Duodenal mucosa (tissue), 2 donors: ENCODE data around the gene RBMX.
A peak's percentile ranks its signal among the peaks of the same experiment; 100 is the strongest.
"Not testable (repeated sequence)": the region's sequence is repeated elsewhere in the genome, so short reads cannot be mapped to it uniquely, and the experiment has no call there.

Experiments used
- H3K27ac ChIP-seq: one replicate; pipeline ENCODE4 v1.7.0; 2013; ENCODE audit warnings: low read depth, low read length
- H3K27me3 ChIP-seq, 2 donors: one replicate each; pipeline ENCODE4 v1.7.0; 2013; ENCODE audit warnings: low read length in 2 of 2, control low read depth in 1 of 2; ENCODE audit not compliant: insufficient read depth in 2 of 2, control insufficient read depth in 1 of 2
- H3K36me3 ChIP-seq, 2 donors: one replicate each; pipeline ENCODE4 v1.7.0; 2013; ENCODE audit warnings: low read length in 2 of 2, control low read depth in 1 of 2; ENCODE audit not compliant: insufficient read depth in 2 of 2, control insufficient read depth in 1 of 2
- H3K4me1 ChIP-seq, 2 donors: one replicate each; pipeline ENCODE4 v1.7.0; 2013; ENCODE audit warnings: low read length in 2 of 2, control low read depth in 1 of 2; ENCODE audit not compliant: insufficient read depth in 2 of 2, control insufficient read depth in 1 of 2
- H3K4me3 ChIP-seq, 2 donors: one replicate each; pipeline ENCODE4 v1.7.0; 2013; ENCODE audit warnings: low read length in 2 of 2, low read depth in 1 of 2
- H3K9ac ChIP-seq, 2 donors: one replicate each; pipeline ENCODE4 v1.7.0; 2013; ENCODE audit warnings: low read length in 2 of 2, low read depth in 1 of 2
- H3K9me3 ChIP-seq, 2 donors: one replicate each; pipeline ENCODE4 v1.7.0; 2013; ENCODE audit warnings: low read length in 2 of 2, control low read depth in 1 of 2; ENCODE audit not compliant: control insufficient read depth in 1 of 2

The RBMX gene

DNA sequence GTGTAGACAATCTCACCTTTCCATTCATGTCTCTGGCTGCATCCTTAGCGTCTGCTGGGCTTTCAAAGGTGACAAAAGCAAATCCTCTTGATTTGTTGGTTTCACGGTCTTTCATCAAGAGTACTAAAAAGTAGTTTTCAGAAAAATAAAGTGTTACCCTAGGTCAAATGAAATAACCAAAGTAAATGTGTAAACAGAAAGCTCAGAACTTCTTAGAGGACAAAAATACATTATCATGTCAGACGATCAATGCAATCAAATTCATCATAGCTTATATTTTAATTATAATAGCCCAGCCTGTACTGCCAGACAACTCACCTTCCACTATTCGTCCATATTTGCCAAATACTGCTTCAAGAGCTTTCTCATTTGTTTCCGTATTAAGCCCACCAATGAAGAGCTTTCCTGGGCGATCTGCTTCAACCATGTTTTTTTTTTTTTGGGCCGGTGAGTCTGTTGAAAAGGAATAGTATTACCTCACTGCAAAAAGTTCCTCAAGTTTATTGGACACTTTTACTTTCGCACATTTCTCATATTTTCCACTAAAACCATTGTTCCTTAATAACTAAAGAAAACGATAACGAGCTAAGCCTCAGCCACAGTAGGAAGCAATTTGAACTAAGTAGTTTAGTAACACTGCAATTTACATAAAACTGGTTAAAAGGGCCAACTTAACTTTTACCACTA is 1.4 kb downstream of the RBMX start:
- H3K9ac ChIP-seq = peak overlapping the region; percentile 91 to 97
- H3K4me3 ChIP-seq = peak overlapping the region; percentile 78 to 90
- no peaks in the 10 kb centered on the region for H3K27me3 ChIP-seq
- peaks cover 7 to 32% of the 10 kb centered on the region in 2 donors for H3K36me3 ChIP-seq
- no peaks in the 10 kb centered on the region for H3K4me1 ChIP-seq
- no peaks in the 10 kb centered on the region for H3K9me3 ChIP-seq
- peak overlapping the region; percentile 88 for H3K27ac ChIP-seq

DNA sequence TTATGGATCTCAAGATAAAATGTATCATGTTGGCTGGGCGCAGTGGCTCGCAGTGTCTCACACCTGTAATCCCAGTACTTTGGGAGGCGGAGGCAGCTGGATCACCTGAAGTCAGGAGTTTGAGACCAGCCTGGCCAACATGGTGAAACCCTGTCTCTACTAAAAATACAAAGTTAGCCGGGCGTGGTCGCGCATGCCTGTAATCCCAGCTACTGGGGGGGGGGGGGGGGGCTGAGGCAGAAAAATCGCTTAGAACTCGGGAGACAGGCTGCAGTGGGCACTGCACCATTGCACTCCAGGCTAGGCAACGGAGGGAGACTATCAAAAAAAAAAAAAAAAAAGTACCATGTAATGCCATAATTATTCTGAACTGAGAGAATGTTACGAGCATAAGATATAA is 2.1 kb downstream of the RBMX start:
- peaks cover 7 to 32% of the 10 kb centered on the region in 2 donors for H3K36me3 ChIP-seq

DNA sequence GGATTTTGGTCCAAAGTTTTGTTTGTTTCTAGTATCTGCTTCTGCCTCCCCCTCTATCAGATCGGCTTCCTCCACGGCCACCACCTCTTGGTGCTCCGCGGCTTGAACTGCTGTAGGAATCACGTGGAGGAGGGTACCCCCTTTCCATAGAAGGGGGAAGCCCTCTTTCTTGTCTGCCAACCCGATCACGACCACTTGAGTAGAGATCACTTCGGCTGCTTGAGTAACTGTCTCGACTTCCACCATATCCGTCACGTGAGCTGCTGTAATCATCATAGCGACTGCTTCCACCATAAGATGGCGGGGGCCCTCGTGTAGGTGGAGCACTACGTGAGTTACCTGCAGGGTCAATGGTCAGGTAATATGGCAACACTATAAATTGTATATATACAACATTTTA is 6.4 kb downstream of the RBMX start:
- H3K27me3 ChIP-seq, H3K4me1 ChIP-seq, H3K27ac ChIP-seq, H3K9ac ChIP-seq, H3K9me3 ChIP-seq, H3K4me3 ChIP-seq: not testable (repeated sequence)
- peaks cover 7 to 53% of the 10 kb centered on the region in 2 donors for H3K36me3 ChIP-seq

More for the DNA sequence above, 2.1 kb downstream of the RBMX start:
- H3K27ac ChIP-seq = no peak overlapping the region
- H3K9me3 ChIP-seq = no peaks in the 10 kb centered on the region
- peak overlapping the region; percentile 78 to 90 for H3K4me3 ChIP-seq
- no peaks in the 10 kb centered on the region for H3K27me3 ChIP-seq
- peak overlapping the region in 1 of 2 donors; percentile 97 for H3K9ac ChIP-seq
- no peaks in the 10 kb centered on the region for H3K4me1 ChIP-seq

DNA sequence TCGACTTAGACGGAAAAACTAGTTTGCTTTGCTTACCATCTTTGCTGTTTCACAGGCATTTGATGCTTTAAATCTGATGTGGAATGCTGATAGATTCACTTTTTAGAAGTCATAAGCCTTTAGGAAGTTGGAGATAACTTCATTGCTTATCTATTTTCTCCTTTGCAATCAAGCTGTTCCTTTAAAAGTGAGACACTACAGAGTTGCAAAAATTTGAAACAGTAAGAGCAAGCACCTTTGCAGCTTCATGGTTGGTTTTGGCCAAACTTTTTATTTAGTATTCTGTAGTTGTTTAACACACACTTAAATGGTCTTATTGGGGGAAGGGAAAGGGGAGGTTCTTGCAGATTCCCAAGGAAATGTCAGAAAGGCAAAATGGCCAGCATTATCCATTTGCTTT is 7.3 kb downstream of the RBMX start:
- peaks cover 16 to 59% of the 10 kb centered on the region in 2 donors for H3K36me3 ChIP-seq
- H3K27me3 ChIP-seq, H3K4me3 ChIP-seq, H3K27ac ChIP-seq, H3K4me1 ChIP-seq, H3K9me3 ChIP-seq, H3K9ac ChIP-seq: not testable (repeated sequence)

DNA sequence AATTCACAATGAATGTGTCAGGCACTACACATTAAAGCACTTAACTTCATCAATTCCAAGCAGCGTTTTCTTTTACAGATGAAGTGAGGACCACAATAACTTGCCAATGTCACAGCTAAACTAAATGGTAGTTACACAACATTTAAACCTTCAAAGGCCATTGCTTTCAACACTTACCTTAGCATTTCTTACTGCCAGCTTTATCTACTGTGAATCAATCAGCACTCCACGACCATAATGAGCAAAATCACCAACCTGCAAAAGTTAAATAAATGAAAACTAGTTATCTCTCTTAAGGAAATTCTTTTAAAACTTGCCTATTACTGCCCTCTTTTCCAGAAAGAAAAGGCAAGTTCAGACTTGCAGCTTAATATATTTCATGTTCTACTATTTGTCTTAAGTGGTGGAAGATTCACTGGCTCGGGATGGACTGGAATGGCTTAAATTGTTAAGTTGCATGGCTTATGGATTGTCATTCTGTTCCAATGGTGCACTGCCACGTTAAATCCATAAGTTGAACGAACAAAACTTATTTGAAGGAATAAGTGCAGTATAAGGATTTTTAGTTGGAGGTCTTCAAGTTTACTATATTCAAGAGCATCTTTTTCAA is 8.3 kb downstream of the RBMX start:
- H3K9me3 ChIP-seq = no peaks in the 10 kb centered on the region
- no peak overlapping the region for H3K4me3 ChIP-seq
- no peak overlapping the region for H3K9ac ChIP-seq
- no peak overlapping the region for H3K27ac ChIP-seq
- peaks cover 13 to 52% of the 10 kb centered on the region in 2 donors for H3K36me3 ChIP-seq
- no peaks in the 10 kb centered on the region for H3K27me3 ChIP-seq
- peaks cover 0 to 2% of the 10 kb centered on the region in 2 donors for H3K4me1 ChIP-seq

DNA sequence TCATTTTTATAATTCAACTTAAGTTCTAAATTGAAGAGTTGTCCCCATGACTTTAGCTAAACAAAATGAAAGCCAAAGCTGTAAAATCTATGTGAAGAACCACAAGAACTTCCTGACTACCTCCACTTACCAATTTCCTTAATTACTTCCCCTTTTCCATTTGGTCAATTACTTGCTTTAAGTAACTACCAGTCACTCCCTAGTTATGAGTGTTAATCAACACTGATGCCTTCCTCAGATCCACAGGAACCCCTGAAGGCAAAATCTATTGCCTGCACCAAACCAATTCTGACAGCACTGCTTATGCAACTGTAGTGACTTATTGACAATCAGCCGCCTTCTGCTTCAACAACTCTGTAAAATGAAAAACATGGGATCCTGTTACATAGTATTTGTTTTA is 10.5 kb downstream of the RBMX start:
- Histone ChIP-seq H3K27me3 (no peaks in the 10 kb centered on the region), H3K9me3 (no peaks in the 10 kb centered on the region), H3K4me3 (no peak overlapping the region), H3K36me3 (peaks cover 13 to 41% of the 10 kb centered on the region in 2 donors), H3K9ac (no peak overlapping the region), H3K27ac (no peak overlapping the region), H3K4me1 (peaks cover 0 to 4% of the 10 kb centered on the region in 2 donors)

DNA sequence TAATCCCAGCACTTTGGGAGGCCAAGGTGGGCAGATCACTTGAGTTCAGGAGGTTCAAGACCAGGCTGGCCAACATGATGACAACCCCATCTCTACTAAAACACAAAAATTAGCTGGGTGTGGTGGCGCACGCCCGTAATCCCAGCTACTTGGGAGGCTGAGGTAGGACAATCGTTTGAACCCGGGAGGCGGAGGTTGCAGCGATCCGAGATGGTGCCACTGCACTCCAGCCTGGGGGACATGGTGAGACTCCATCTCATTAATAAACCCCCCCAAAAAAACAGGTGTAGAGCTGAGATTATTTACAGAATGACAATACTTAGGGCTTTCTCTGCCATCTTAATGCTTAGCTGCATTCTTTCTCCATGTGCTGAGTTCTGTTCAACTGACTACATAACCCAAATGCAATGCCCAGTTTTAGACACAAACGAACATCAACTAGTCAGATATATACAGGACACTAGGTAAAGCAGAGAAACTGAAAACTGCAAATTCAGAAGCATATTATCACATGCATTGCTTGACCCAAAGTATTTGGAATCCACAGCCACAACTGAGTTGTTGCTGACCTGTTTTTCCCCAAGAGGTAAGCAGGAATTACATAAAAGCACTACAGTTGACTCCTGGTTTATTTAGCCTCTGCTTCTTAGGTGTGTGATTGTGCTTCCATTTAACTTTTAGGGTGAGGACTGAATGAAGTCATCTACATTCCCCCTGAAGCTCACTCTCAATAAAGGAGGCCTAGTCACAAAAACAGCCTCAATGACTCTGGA is 12.1 kb downstream of the RBMX start:
- Histone ChIP-seq H3K27me3 (no peaks in the 10 kb centered on the region), H3K27ac (no peak overlapping the region), H3K9me3 (no peaks in the 10 kb centered on the region), H3K36me3 (peaks cover 13 to 31% of the 10 kb centered on the region in 2 donors), H3K4me3 (no peak overlapping the region), H3K9ac (no peak overlapping the region), H3K4me1 (peaks cover 0 to 4% of the 10 kb centered on the region in 2 donors)

DNA sequence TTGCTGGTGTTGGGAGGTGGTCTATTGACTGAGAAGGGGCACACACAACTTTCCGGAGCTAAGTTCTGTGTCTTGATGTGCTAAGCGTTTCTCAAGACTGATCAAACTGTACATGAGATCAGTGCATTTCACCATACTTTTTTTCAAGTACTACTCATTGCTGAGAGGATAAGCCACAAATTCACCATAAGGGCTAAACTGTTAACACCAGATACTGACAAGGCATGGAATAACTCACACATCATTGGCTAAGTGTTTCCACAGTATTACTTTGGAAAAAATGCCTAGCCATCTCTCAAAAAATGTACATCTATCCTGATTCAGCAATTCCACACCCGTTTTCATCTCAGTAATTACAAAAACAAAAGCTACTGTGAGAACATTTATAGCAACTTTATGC is 13.0 kb downstream of the RBMX start:
- no peak overlapping the region for H3K4me3 ChIP-seq
- H3K27ac ChIP-seq = no peak overlapping the region
- peaks cover 0 to 4% of the 10 kb centered on the region in 2 donors for H3K4me1 ChIP-seq
- no peaks in the 10 kb centered on the region for H3K9me3 ChIP-seq
- no peaks in the 10 kb centered on the region for H3K27me3 ChIP-seq
- no peak overlapping the region for H3K9ac ChIP-seq
- H3K36me3 ChIP-seq = peaks cover 13 to 29% of the 10 kb centered on the region in 2 donors

DNA sequence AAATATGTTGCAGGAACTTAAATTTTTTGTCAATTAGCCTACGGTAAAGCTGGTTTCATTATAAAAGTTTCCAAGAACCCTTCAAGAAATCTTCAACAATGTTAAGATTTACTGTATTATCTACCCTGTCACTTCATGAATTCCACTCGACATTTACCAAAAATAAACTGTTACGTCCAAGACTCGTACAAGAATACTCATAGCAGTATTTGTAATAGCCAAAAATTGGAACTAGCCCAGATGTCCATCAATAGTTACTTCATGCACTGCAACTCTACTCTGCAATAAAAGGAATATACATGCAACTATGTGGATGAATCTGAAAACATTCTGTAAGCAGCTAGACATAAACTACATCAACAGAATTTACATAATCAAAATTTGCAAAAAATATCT is 13.4 kb downstream of the RBMX start:
- H3K36me3 ChIP-seq = peaks cover 13 to 24% of the 10 kb centered on the region in 2 donors
- no peak overlapping the region for H3K9ac ChIP-seq
- H3K4me3 ChIP-seq = no peak overlapping the region
- H3K9me3 ChIP-seq = no peaks in the 10 kb centered on the region
- peaks cover 0 to 4% of the 10 kb centered on the region in 2 donors for H3K4me1 ChIP-seq
- H3K27me3 ChIP-seq = no peaks in the 10 kb centered on the region
- H3K27ac ChIP-seq = no peak overlapping the region
